NT2/D1 (cell line): ENCODE results near the gene FGL2.
"Not testable (repeated sequence)": the region's sequence is repeated elsewhere in the genome, so short reads cannot be mapped to it uniquely, and the experiment has no call there.

ENCODE experiments used
- SUZ12 ChIP-seq: IDR thresholded peaks from 2 replicates; pipeline ENCODE4 v1.6.1; 2011; ENCODE audit not compliant: insufficient read length, insufficient read depth; ENCODE audit errors: extremely low read depth
- YY1 ChIP-seq: IDR thresholded peaks from 2 replicates; pipeline ENCODE4 v1.6.1; 2011; ENCODE audit not compliant: insufficient read length, insufficient read depth
- ZNF274 ChIP-seq: IDR thresholded peaks from 2 replicates; pipeline ENCODE4 v1.6.1; 2011; ENCODE audit warnings: mild to moderate bottlenecking, low read depth, low read length

DNA sequence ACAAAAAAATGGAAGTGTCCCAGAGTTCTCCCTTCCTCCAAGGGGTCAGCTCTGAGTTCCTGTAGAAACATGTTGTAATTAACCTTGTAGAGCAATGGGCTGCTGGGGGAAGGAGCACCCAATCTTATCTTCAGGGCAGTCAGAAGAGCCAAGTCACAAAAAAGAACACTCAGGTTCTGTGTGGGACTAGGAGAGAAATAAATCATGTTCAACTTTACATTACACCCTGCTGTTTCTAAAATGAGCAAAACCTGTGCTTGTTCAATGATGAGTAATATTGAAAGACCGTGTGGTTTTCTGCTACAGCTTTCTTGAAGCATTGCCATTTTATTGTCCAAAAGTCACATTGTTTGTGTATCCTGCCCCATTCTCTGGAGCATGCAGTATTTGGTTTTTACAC is 42.6 kb downstream of the FGL2 start:
- not testable (repeated sequence) for TF ChIP-seq YY1, ZNF274, SUZ12
